ACHN (cell line): ENCODE results near the gene FGA.

Experiments
- DNase-seq: peaks from one replicate; pipeline ENCODE4 v3.0.0-alpha.2; 2015
- in situ Hi-C: cut with HindIII; loops from 2 replicates; pipeline ENCODE4 v1.10.0; 2017; ENCODE audit warnings: low sequenced_read_pairs, low pct_ligation_motif_present, low pct_unique_long_range_greater_than_20kb

The FGA gene

DNA sequence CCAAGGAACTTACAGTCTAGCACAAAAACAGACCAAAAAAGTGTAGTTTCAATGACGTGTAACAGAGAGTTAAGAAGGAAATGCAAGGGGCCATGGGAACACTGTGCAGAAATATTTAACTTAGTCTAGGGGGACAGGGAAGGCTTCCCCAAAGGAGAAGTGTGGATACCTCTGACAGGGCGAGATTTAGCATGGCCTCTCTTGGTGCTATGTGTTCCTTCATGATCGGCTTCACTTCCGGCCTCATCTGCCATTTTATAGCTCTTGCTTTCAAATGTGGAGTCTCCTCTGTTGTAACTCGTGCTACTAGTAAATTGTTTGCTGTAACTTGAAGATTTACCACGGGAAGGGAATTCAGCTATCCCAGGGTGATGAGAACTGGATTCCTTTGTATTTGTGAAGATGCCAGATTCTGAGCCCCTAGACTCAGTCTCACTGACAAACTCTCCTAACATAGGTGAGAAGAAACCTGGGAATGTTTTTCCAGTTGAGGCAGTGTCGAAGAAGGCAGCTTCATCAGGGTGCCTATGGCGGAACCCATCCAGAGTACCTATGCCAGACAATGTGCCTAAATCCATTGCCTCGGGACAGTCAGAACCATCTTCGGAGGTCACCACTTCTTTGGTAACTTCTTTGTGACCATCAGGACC lies 5.0 kb downstream of the FGA start:
- in situ Hi-C loops = no loop called here
- no peak for DNase-seq

GRCh38 chr4:154584259-154584658 lies 6.3 kb downstream of the FGA start:
- no peak for DNase-seq
- in situ Hi-C loops = no loop called here

GRCh38 chr4:154583677-154584076 lies 6.9 kb downstream of the FGA start:
- no peak for DNase-seq
- in situ Hi-C loops = no loop called here

DNA sequence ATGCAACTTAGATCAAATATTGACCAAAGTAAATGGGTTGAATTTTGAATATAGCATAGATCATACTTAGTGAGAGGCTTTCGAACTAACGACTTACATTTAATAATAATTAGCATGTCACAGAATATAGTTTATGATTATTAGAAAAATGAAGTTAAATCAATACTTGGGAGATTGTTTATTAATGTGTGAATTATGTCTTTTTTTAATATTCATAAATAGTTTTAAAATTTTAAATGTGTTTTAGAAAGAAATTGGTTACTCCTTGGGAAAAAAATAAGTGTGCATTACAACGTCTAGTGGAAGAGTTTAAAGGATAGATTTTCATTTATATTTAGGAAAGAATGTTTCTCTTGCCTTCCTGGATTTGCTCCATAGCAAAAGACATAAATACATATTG lies 7.3 kb downstream of the FGA start:
- in situ Hi-C loops = no loop called here
- no peak for DNase-seq

DNA sequence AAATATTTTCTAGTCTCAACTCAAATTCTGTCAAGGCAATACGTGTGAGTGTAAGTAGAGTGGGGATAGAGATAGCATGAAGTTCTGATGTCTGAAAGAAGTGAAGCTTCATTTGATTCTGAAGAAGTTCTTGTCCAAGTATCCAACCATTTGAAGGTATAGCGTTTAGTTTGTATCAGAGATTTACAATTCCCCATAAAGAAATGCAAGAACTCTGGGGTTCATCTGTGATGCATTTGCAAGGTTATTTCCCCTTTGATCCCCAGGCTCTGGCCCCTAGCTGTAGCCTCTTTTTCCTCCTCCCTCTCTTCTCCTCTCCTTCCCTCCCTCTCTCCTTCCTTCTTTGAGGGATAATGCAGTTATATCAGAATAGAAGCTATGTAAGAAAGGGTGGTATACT lies 7.8 kb downstream of the FGA start:
- DNase-seq = no peak
- in situ Hi-C loops = no loop called here

DNA sequence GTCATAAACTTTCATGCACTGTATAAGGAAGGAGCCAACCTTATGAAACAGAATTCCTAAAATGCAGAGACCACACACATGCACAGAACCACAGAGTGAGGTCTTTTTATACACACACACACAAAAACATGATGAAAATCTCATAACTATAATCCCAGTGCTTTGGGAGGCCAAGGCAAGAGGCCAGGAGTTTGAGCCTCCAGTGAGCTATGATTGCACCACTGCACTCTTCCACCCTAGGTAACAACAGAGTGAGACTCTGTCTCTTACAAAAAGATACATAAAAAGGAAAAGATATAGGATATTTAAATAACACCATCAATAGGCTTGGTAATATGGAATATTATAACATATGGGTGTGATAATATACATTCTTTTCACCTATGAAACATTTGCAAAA lies 10.6 kb downstream of the FGA start:
- in situ Hi-C loops = no loop called here
- no peak for DNase-seq

GRCh38 chr4:154578919-154579318 lies 11.6 kb downstream of the FGA start:
- in situ Hi-C loops = no loop called here
- no peak for DNase-seq

DNA sequence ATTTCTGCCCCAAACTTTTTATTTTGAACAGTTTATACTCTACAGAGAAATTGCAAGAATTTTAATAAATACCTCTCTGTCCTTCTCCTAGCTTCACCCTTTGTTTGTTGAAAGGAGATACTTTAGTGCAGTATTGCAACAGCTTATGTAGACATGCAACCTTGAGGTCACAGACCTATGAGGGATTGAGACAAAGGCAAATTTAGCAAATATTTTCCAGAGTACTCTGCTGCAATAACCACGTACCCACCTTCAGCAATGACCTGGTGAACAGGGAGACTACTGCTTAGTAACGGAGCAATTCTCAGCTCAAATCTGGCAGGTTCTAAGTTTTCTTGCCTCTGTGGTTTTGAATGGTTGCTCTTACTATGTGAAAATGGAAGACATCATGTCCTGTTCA lies 13.2 kb downstream of the FGA start:
- in situ Hi-C loops = no loop called here
- no peak for DNase-seq

GRCh38 chr4:154574311-154574710 lies 16.2 kb downstream of the FGA start:
- in situ Hi-C loops = no loop called here
- no peak for DNase-seq

- DNase-seq = no peak
- in situ Hi-C loops = no loop called here
Observed at GRCh38 chr4:154573190-154573870, 17.2 kb downstream of the FGA start.

DNA sequence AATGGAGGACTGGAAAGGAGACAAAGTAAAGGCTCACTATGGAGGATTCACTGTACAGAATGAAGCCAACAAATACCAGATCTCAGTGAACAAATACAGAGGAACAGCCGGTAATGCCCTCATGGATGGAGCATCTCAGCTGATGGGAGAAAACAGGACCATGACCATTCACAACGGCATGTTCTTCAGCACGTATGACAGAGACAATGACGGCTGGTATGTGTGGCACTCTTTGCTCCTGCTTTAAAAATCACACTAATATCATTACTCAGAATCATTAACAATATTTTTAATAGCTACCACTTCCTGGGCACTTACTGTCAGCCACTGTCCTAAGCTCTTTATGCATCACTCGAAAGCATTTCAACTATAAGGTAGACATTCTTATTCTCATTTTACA lies 21.0 kb downstream of the FGA start:
- DNase-seq = no peak
- in situ Hi-C loops = no loop called here

- in situ Hi-C loops = no loop called here
- DNase-seq = no peak
Observed at GRCh38 chr4:154569028-154569427, 21.5 kb downstream of the FGA start.

GRCh38 chr4:154566639-154567204 lies 23.8 kb downstream of the FGA start:
- no peak for DNase-seq
- in situ Hi-C loops = no loop called here

DNA sequence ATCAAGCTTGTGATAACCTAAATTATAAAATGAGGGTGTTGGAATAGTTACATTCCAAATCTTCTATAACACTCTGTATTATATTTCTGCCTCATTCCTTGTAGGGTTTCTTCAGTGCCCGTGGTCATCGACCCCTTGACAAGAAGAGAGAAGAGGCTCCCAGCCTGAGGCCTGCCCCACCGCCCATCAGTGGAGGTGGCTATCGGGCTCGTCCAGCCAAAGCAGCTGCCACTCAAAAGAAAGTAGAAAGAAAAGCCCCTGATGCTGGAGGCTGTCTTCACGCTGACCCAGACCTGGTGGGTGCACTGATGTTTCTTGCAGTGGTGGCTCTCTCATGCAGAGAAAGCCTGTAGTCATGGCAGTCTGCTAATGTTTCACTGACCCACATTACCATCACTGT lies 24.8 kb downstream of the FGA start:
- in situ Hi-C loops = no loop called here

GRCh38 chr4:154564311-154564710 lies 26.2 kb downstream of the FGA start:
- in situ Hi-C loops = no loop called here

More for the DNA sequence above, 24.8 kb downstream of the FGA start:
- DNase-seq = no peak

DNA sequence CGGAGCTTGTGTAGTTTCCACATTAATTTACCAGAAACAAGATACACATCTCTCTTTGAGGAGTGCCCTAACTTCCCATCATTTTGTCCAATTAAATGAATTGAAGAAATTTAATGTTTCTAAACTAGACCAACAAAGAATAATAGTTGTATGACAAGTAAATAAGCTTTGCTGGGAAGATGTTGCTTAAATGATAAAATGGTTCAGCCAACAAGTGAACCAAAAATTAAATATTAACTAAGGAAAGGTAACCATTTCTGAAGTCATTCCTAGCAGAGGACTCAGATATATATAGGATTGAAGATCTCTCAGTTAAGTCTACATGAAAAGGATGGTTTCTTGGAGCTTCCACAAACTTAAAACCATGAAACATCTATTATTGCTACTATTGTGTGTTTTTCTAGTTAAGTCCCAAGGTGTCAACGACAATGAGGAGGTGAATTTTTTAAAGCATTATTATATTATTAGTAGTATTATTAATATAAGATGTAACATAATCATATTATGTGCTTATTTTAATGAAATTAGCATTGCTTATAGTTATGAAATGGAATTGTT lies 27.8 kb downstream of the FGA start, which contains the start of gene FGB:
TSS of gene FGB (plus strand) at position 315 of the 558 bp plus-strand sequence. CDS start at position 323, 8 bp downstream.
- DNase-seq = no peak
- in situ Hi-C loops = no loop called here

More at GRCh38 chr4:154564311-154564710, 26.2 kb downstream of the FGA start:
- DNase-seq = no peak

GRCh38 chr4:154560824-154561231 lies 29.7 kb downstream of the FGA start:
- in situ Hi-C loops = no loop called here
- DNase-seq = peak; percentile 28

- no peak for DNase-seq
- in situ Hi-C loops = no loop called here
Observed at GRCh38 chr4:154560419-154560801, 30.1 kb downstream of the FGA start.

GRCh38 chr4:154559494-154560418 lies 30.8 kb downstream of the FGA start:
- peak; percentile 55 for DNase-seq
- in situ Hi-C loops = no loop called here
